PC-9 (cell line): ENCODE results near the gene OR8S1. TPM values are rescaled to one million over a fixed set of nuclear protein-coding genes. Genes with fewer than 3 reads are reported as not detected.

Experiments used
- Bru-seq: library from RNA; stranded (reverse); fragments of 400-500 nt; gene quantifications from one replicate; lab custom pipeline; 2021; lab: Mats Ljungman, UMichigan
- BruChase-seq, 2 experiments: library from RNA; stranded (reverse); fragments of 400-500 nt; gene quantifications; one replicate each; lab custom pipeline; 2021; lab: Mats Ljungman, UMichigan
- BruUV-seq: library from RNA; stranded (reverse); fragments of 400-500 nt; replicated peaks from 2 replicates; lab custom pipeline; 2021; lab: Mats Ljungman, UMichigan
- CTCF ChIA-PET: fragments of 300-600 bp; sonication (Branson Sonifier 250); formaldehyde crosslinking; loops from one replicate; lab custom pipeline; 2022; ENCODE audit warnings: antibody characterized with exemption; lab: Charles Lee
- POLR2A ChIA-PET: fragments of 300-600 bp; sonication (Branson Sonifier 250); formaldehyde crosslinking; loops from one replicate; lab custom pipeline; 2022; ENCODE audit warnings: antibody characterized with exemption; ENCODE audit not compliant: unreplicated experiment; lab: Charles Lee
- DNase-seq, 2 experiments: peaks; one replicate each; pipeline versions ENCODE4 v3.0.0 to v3.0.0-alpha.2; 2015 to 2022; ENCODE audit warnings: mixed read lengths in 1 of 2
- H2AFZ ChIP-seq: fragments of 200-600 bp; sonication (generic); 2 replicates; pipeline ENCODE4 v1.8.1; 2017; ENCODE audit warnings: antibody characterized with exemption
- H3F3A ChIP-seq: fragments of 200-600 bp; sonication (generic); 2 replicates; pipeline ENCODE4 v1.8.1; 2017; ENCODE audit warnings: antibody characterized with exemption, mild to moderate bottlenecking, low read depth; ENCODE audit not compliant: insufficient read depth
- H3K27ac ChIP-seq: fragments of 200-600 bp; sonication (generic); 2 replicates; pipeline ENCODE4 v1.6.1; 2016; ENCODE audit warnings: mixed run types
- H3K27me3 ChIP-seq: fragments of 200-600 bp; sonication (generic); 2 replicates; pipeline ENCODE4 v1.6.1; 2016; ENCODE audit warnings: low read depth, mixed run types; ENCODE audit not compliant: insufficient read depth
- H3K36me3 ChIP-seq: fragments of 200-600 bp; sonication (generic); 2 replicates; pipeline ENCODE4 v1.6.1; 2016; ENCODE audit warnings: low read depth, mixed run types
- H3K4me1 ChIP-seq: fragments of 200-600 bp; sonication (generic); replicated peaks from 2 replicates; pipeline ENCODE4 v1.6.1; 2016; ENCODE audit warnings: mixed run types; ENCODE audit not compliant: insufficient read depth
- H3K4me2 ChIP-seq: fragments of 200-600 bp; sonication (generic); 2 replicates; pipeline ENCODE4 v1.6.1; 2017; ENCODE audit warnings: mixed run types
- H3K4me3 ChIP-seq: fragments of 200-600 bp; sonication (generic); 2 replicates; pipeline ENCODE4 v1.6.1; 2016; ENCODE audit warnings: mixed run types
- H3K79me2 ChIP-seq: fragments of 200-600 bp; sonication (generic); 2 replicates; pipeline ENCODE4 v1.6.1; 2017; ENCODE audit warnings: low read depth, mixed run types
- H3K9me2 ChIP-seq: fragments of 200-600 bp; sonication (generic); 2 replicates; pipeline ENCODE4 v1.8.1; 2017; ENCODE audit warnings: mild to moderate bottlenecking; ENCODE audit not compliant: insufficient read depth
- H3K9me3 ChIP-seq: fragments of 200-600 bp; sonication (generic); 2 replicates; pipeline ENCODE4 v1.8.1; 2016; ENCODE audit warnings: low read depth; ENCODE audit not compliant: insufficient read depth
- H4K20me1 ChIP-seq: fragments of 200-600 bp; sonication (generic); 2 replicates; pipeline ENCODE4 v1.8.1; 2017; ENCODE audit not compliant: insufficient read depth
- EZH2 ChIP-seq: fragments of 200-600 bp; sonication (generic); IDR thresholded peaks from 2 replicates; pipeline ENCODE4 v1.8.0; 2017; ENCODE audit warnings: antibody characterized with exemption, low read depth
- intact Hi-C: fragments of 100-400 bp; cut with micrococcal nuclease; formaldehyde crosslinking; loops from one replicate; pipeline ENCODE4 v1.10.0; 2022; ENCODE audit not compliant: unreplicated experiment
- long read RNA-seq: library from polyadenylated mRNA; stranded (forward); transcript quantifications from one replicate; pipeline ENCODE4 v2.0.0, GENCODE V29; 2022
- total RNA-seq: library from RNA; stranded (reverse); gene quantifications from 2 replicates; pipeline ENCODE4 v1.2.3, GENCODE V29; 2021
- TF ChIP-seq, protein P1 (sequence below): fragments of 200-600 bp; sonication (generic); conservative IDR thresholded peaks from 2 replicates; pipeline ENCODE4 v1.6.1; 2017; ENCODE audit warnings: mixed run types, antibody characterized with exemption, mild to moderate bottlenecking, moderate library complexity

OR8S1 gene, protein sequence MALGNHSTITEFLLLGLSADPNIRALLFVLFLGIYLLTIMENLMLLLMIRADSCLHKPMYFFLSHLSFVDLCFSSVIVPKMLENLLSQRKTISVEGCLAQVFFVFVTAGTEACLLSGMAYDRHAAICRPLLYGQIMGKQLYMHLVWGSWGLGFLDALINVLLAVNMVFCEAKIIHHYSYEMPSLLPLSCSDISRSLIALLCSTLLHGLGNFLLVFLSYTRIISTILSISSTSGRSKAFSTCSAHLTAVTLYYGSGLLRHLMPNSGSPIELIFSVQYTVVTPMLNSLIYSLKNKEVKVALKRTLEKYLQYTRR
- total RNA-seq, result not detected in 2 replicates
- not detected for Bru-seq, nascent RNA
- not detected for BruChase-seq, experiment 1, labeled RNA remaining after a 2-hour chase
- not detected for BruChase-seq, experiment 2, labeled RNA remaining after a 6-hour chase
- long read RNA-seq, result 0 reads

DNA sequence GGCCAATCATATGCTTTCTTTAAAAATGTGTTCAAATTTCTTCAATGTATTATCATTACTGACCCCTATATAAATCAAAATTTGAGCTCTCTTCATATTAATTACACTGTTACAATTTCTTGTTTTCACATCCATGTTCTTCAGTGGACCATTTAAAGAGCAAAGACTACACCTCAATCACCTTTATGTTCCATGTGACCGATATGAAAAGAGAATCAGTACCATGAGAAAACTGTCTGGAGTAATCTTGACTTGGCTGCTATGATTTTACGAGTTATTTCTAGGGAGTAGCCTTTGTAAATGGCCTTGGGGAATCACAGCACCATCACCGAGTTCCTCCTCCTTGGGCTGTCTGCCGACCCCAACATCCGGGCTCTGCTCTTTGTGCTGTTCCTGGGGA, at the start of gene OR8S1:
TSS of gene OR8S1 (plus strand) at position 301 of the 400 bp plus-strand sequence. CDS start at position 301, 0 bp downstream.
- Histone ChIP-seq H3K4me3 (no peak within 1 kb of the TSS), H3K36me3 (no peaks in the 10 kb centered on the region), H3K4me2 (no peak within 1 kb of the TSS), H3K4me1 (no peaks in the 10 kb centered on the region), H4K20me1 (no peaks in the 10 kb centered on the region), H3K9me3 (no peaks in the 10 kb centered on the region), H3K9me2 (no peaks in the 10 kb centered on the region), H3K27ac (no peak within 1 kb of the TSS), H3F3A (no peaks in the 10 kb centered on the region), H3K27me3 (peaks cover 21% of the 10 kb centered on the region; the same call in 1 of the 2 replicates), H3K79me2 (no peaks in the 10 kb centered on the region), H2AFZ (no peak within 1 kb of the TSS)
- ChIA-PET POLR2A (interaction anchor here (0.7 kb wide), 1 partner anchor 44 kb away, joined by 4 read pairs; the partner anchor contains the start of gene LALBA), CTCF (no interaction called here)
- no peak for DNase-seq
- intact Hi-C loops, result no loop called here
- no TSS peak for BruUV-seq
- TF ChIP-seq, protein P1, sequence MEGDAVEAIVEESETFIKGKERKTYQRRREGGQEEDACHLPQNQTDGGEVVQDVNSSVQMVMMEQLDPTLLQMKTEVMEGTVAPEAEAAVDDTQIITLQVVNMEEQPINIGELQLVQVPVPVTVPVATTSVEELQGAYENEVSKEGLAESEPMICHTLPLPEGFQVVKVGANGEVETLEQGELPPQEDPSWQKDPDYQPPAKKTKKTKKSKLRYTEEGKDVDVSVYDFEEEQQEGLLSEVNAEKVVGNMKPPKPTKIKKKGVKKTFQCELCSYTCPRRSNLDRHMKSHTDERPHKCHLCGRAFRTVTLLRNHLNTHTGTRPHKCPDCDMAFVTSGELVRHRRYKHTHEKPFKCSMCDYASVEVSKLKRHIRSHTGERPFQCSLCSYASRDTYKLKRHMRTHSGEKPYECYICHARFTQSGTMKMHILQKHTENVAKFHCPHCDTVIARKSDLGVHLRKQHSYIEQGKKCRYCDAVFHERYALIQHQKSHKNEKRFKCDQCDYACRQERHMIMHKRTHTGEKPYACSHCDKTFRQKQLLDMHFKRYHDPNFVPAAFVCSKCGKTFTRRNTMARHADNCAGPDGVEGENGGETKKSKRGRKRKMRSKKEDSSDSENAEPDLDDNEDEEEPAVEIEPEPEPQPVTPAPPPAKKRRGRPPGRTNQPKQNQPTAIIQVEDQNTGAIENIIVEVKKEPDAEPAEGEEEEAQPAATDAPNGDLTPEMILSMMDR, result no peak
- no peak for TF ChIP-seq EZH2

DNA sequence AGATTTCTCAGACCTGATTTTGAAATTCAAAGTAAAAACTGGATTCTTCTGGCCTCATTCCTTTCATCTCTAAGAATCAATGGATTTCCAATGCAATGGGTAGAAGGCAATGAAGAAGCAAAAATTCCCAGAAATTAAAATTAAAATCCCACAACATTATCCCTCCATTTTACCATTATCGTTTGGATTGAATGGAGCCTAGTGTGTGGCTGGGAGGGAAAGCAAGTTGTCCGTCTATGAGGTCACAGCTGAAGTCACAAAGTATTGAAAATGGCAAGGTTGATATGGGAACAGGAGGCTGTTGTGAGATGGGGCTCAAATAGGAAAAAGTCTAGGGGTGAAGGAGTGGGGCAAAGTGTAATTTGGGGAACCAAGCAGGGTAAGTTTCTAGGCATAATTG, 43.2 kb upstream of the OR8S1 start, which contains the start of gene C12orf54:
TSS of gene C12orf54 (plus strand) at position 301 of the 400 bp plus-strand sequence. CDS start 799 bp downstream, outside the sequence.
- H4K20me1 ChIP-seq, result no peaks in the 10 kb centered on the region

DNA sequence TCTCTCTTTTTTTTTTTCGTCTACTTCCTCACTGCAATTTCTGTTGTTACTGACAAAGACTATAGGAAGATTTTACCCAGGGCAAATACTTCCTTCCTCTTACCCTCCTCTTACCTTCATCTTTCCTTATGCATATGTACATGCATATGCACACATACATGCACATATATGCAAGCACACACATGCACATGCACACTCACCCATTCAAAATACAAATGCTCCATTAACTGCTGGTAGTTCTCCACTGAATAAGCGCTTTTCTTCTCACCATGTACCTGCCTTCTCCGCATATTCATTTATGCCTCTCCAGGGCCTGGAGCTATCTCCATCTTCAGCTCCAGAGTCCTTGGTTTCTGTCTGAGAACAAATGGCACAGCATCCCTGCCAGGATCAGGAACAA, 42.5 kb upstream of the OR8S1 start:
- Histone ChIP-seq H3F3A (no peaks in the 10 kb centered on the region), H3K4me2 (no peak overlapping the region), H3K27ac (no peak overlapping the region), H4K20me1 (no peaks in the 10 kb centered on the region), H3K4me3 (no peak overlapping the region), H2AFZ (no peak overlapping the region), H3K4me1 (no peaks in the 10 kb centered on the region), H3K79me2 (no peaks in the 10 kb centered on the region), H3K36me3 (no peaks in the 10 kb centered on the region), H3K9me3 (no peaks in the 10 kb centered on the region), H3K9me2 (no peaks in the 10 kb centered on the region), H3K27me3 (peaks cover 63% of the 10 kb centered on the region)
- POLR2A ChIA-PET, result no interaction called here
- BruUV-seq, result no TSS peak
- intact Hi-C loops, result no loop called here
- TF ChIP-seq, protein P1, result no peak
- TF ChIP-seq EZH2, result no peak
- DNase-seq, result no peak
- CTCF ChIA-PET, result no interaction called here

More for the DNA sequence above, 43.2 kb upstream of the OR8S1 start, which contains the start of gene C12orf54:
- Histone ChIP-seq H3K9me2 (no peaks in the 10 kb centered on the region), H3K27me3 (peaks cover 57% of the 10 kb centered on the region), H3K27ac (no peak within 1 kb of the TSS), H2AFZ (no peak within 1 kb of the TSS), H3K9me3 (no peaks in the 10 kb centered on the region), H3F3A (no peaks in the 10 kb centered on the region), H3K4me2 (no peak within 1 kb of the TSS), H3K36me3 (no peaks in the 10 kb centered on the region), H3K4me1 (no peaks in the 10 kb centered on the region), H3K79me2 (no peaks in the 10 kb centered on the region), H3K4me3 (no peak within 1 kb of the TSS)
- ChIA-PET CTCF (no interaction called here), POLR2A (no interaction called here)
- intact Hi-C loops, result no loop called here
- no TSS peak for BruUV-seq
- DNase-seq, result no peak
- TF ChIP-seq, protein P1, result no peak
- no peak for TF ChIP-seq EZH2
